GM12873 (cell line): ENCODE data around the gene FCHO1.

ENCODE experiments used
- CTCF ChIP-seq: IDR thresholded peaks from 2 replicates; pipeline ENCODE4 v1.5.1; 2012; ENCODE audit warnings: low read depth, mild to moderate bottlenecking, moderate library complexity, low read length, control low read depth; ENCODE audit not compliant: insufficient read depth; ENCODE audit errors: missing control alignments

Gene FCHO1

GRCh38 chr19:17751912-17752273, 616 bp downstream of the FCHO1 start:
- no peak for TF ChIP-seq CTCF

GRCh38 chr19:17752865-17753639, 1.8 kb downstream of the FCHO1 start:
- no peak for TF ChIP-seq CTCF

- no peak for TF ChIP-seq CTCF
Measured at GRCh38 chr19:17753976-17754375, 2.7 kb downstream of the FCHO1 start.

GRCh38 chr19:17754634-17755442, 3.6 kb downstream of the FCHO1 start:
- TF ChIP-seq CTCF = peak; percentile 63

GRCh38 chr19:17755443-17755890, 4.2 kb downstream of the FCHO1 start:
- no peak for TF ChIP-seq CTCF

- no peak for TF ChIP-seq CTCF
Measured at GRCh38 chr19:17755977-17756670, 4.8 kb downstream of the FCHO1 start.

- TF ChIP-seq CTCF = no peak
Measured at GRCh38 chr19:17757125-17757524, 5.8 kb downstream of the FCHO1 start.
